ENCODE data around the gene CAMK1G.

CAMK1G gene

GRCh38 chr1:209657918-209658317, 74.4 kb downstream of the CAMK1G start:
- DNase-seq = no peak

GRCh38 chr1:209659909-209660308, 76.4 kb downstream of the CAMK1G start:
- no peak for DNase-seq

GRCh38 chr1:209661071-209661470, 77.6 kb downstream of the CAMK1G start:
- no peak for DNase-seq

GRCh38 chr1:209662879-209663327, 79.4 kb downstream of the CAMK1G start:
- no peak for DNase-seq

Measured in nucleus accumbens (tissue), 56 donors.